Pons (tissue), 1 donor: ENCODE data around the gene PM20D2.
A peak's percentile ranks its signal among the peaks of the same experiment; 100 is the strongest.

ENCODE experiments used
- DNase-seq: peaks from one replicate; pipeline ENCODE4 v3.0.0-alpha.2; 2016; ENCODE audit warnings: low spot score

Gene PM20D2

GRCh38 chr6:89204096-89204495 lies 58.2 kb downstream of the PM20D2 start:
- DNase-seq = peak; percentile 11

GRCh38 chr6:89205819-89206218 lies 60.0 kb downstream of the PM20D2 start:
- no peak for DNase-seq

- no peak for DNase-seq
These were observed 62.7 kb downstream of the PM20D2 start for GRCh38 chr6:89208551-89208950.

GRCh38 chr6:89209457-89209856 lies 63.6 kb downstream of the PM20D2 start:
- DNase-seq = no peak

GRCh38 chr6:89212472-89212871 lies 66.6 kb downstream of the PM20D2 start:
- no peak for DNase-seq

GRCh38 chr6:89214197-89214596 lies 68.3 kb downstream of the PM20D2 start:
- DNase-seq = no peak
